Large intestine (tissue), 3 donors: Measurements from ENCODE around the gene ENDOD1. TPM values are rescaled to one million over a fixed set of nuclear protein-coding genes. Genes with fewer than 3 reads are reported as not detected.

ENCODE experiments used
- DNase-seq, 2 donors: peaks; one replicate each; pipeline versions ENCODE4 v3.0.0 to v3.0.0-alpha.2; 2013
- H3K27ac ChIP-seq: one replicate; pipeline ENCODE4 v1.5.1; 2013; ENCODE audit warnings: low read length
- H3K27me3 ChIP-seq: 2 replicates; pipeline ENCODE4 v1.6.1; 2013; ENCODE audit warnings: low read length; ENCODE audit not compliant: control insufficient read depth, insufficient read depth
- H3K36me3 ChIP-seq: 2 replicates; pipeline ENCODE4 v1.6.1; 2013; ENCODE audit warnings: low read length; ENCODE audit not compliant: control insufficient read depth, insufficient read depth
- H3K4me1 ChIP-seq: one replicate; pipeline ENCODE4 v1.6.1; 2013; ENCODE audit warnings: low read length; ENCODE audit not compliant: control insufficient read depth, insufficient read depth
- H3K4me3 ChIP-seq: one replicate; pipeline ENCODE4 v1.5.1; 2013; ENCODE audit warnings: low read length
- H3K9me3 ChIP-seq: one replicate; pipeline ENCODE4 v1.6.1; 2013; ENCODE audit warnings: mild to moderate bottlenecking, low read depth, low read length, moderate library complexity; ENCODE audit not compliant: control insufficient read depth
- WGBS: methylation state at CpG from one replicate; pipeline ENCODE4 v1.1.5; 2013; ENCODE audit warnings: low lambda C conversion rate; ENCODE audit not compliant: insufficient coverage; 5-methylcytosine and 5-hydroxymethylcytosine counted together
- polyA plus RNA-seq: library from polyadenylated mRNA; unstranded; fragments of 120-200 nt; gene quantifications from one replicate; pipeline ENCODE4 v1.2.1, GENCODE V29; 2013

The ENDOD1 gene
- polyA plus RNA-seq, 1 donor: 29.7 TPM

GRCh38 chr11:95149651-95150364 lies 60.2 kb downstream of the ENDOD1 start:
- H3K36me3 ChIP-seq: no peaks in the 10 kb centered on the region
- H3K9me3 ChIP-seq: no peaks in the 10 kb centered on the region
- WGBS: no CpG with 5 or more reads among the region's 23 CpGs
- no peaks in the 10 kb centered on the region for H3K27me3 ChIP-seq
- peaks cover 8% of the 10 kb centered on the region for H3K4me1 ChIP-seq
- peak overlapping the region; percentile 56 for H3K4me3 ChIP-seq
- H3K27ac ChIP-seq: peak overlapping the region; percentile 89
- peak; percentile 74 to 86 for DNase-seq

GRCh38 chr11:95150956-95151684 lies 61.5 kb downstream of the ENDOD1 start:
- no peaks in the 10 kb centered on the region for H3K9me3 ChIP-seq
- no peaks in the 10 kb centered on the region for H3K27me3 ChIP-seq
- WGBS: no CpG with 5 or more reads among the region's 55 CpGs
- H3K27ac ChIP-seq: peak overlapping the region; percentile 89
- peaks cover 8% of the 10 kb centered on the region for H3K4me1 ChIP-seq
- peak overlapping the region; percentile 56 for H3K4me3 ChIP-seq
- no peaks in the 10 kb centered on the region for H3K36me3 ChIP-seq
- peak; percentile 94 to 97 for DNase-seq

GRCh38 chr11:95152876-95153856 lies 63.5 kb downstream of the ENDOD1 start:
- WGBS: 38% methylated on average over 1 of the region's 10 CpGs
- H3K27ac ChIP-seq: no peak overlapping the region

GRCh38 chr11:95153857-95154246 lies 64.2 kb downstream of the ENDOD1 start:
- Histone ChIP-seq H3K27me3 (no peaks in the 10 kb centered on the region), H3K4me3 (no peak overlapping the region), H3K9me3 (no peaks in the 10 kb centered on the region), H3K4me1 (peaks cover 4% of the 10 kb centered on the region), H3K27ac (no peak overlapping the region), H3K36me3 (no peaks in the 10 kb centered on the region)
- no peak for DNase-seq
- 100% methylated on average over 1 of the region's 1 CpG for WGBS

More at GRCh38 chr11:95152876-95153856, 63.5 kb downstream of the ENDOD1 start:
- Histone ChIP-seq H3K4me3 (no peak overlapping the region), H3K27me3 (no peaks in the 10 kb centered on the region), H3K4me1 (peaks cover 4% of the 10 kb centered on the region), H3K9me3 (no peaks in the 10 kb centered on the region), H3K36me3 (no peaks in the 10 kb centered on the region)
- DNase-seq: peak in 1 of 2 donors; percentile 16

GRCh38 chr11:95154514-95154913 lies 64.9 kb downstream of the ENDOD1 start:
- no peak overlapping the region for H3K27ac ChIP-seq
- H3K27me3 ChIP-seq: no peaks in the 10 kb centered on the region
- peaks cover 4% of the 10 kb centered on the region for H3K4me1 ChIP-seq
- no peaks in the 10 kb centered on the region for H3K36me3 ChIP-seq
- no peaks in the 10 kb centered on the region for H3K9me3 ChIP-seq
- DNase-seq: peak; percentile 40 to 43
- H3K4me3 ChIP-seq: no peak overlapping the region

GRCh38 chr11:95155385-95155784 lies 65.7 kb downstream of the ENDOD1 start:
- no peaks in the 10 kb centered on the region for H3K36me3 ChIP-seq
- WGBS: 96% methylated on average over 3 of the region's 4 CpGs

GRCh38 chr11:95156133-95156721 lies 66.6 kb downstream of the ENDOD1 start:
- WGBS: no CpG with 5 or more reads among the region's 5 CpGs
- H3K27ac ChIP-seq: no peak overlapping the region
- no peaks in the 10 kb centered on the region for H3K9me3 ChIP-seq
- H3K4me1 ChIP-seq: no peaks in the 10 kb centered on the region
- H3K27me3 ChIP-seq: no peaks in the 10 kb centered on the region
- no peaks in the 10 kb centered on the region for H3K36me3 ChIP-seq
- no peak overlapping the region for H3K4me3 ChIP-seq
- DNase-seq: no peak

More at GRCh38 chr11:95155385-95155784, 65.7 kb downstream of the ENDOD1 start:
- H3K27me3 ChIP-seq: no peaks in the 10 kb centered on the region
- H3K4me3 ChIP-seq: no peak overlapping the region
- no peak for DNase-seq
- H3K9me3 ChIP-seq: no peaks in the 10 kb centered on the region
- no peaks in the 10 kb centered on the region for H3K4me1 ChIP-seq
- no peak overlapping the region for H3K27ac ChIP-seq

- no peak overlapping the region for H3K27ac ChIP-seq
- 79% methylated on average over 3 of the region's 7 CpGs for WGBS
- DNase-seq: no peak
Observed at GRCh38 chr11:95156916-95157541, 67.4 kb downstream of the ENDOD1 start.

GRCh38 chr11:95157824-95158223 lies 68.2 kb downstream of the ENDOD1 start:
- Histone ChIP-seq H3K27ac (no peak overlapping the region), H3K4me3 (no peak overlapping the region), H3K36me3 (no peaks in the 10 kb centered on the region), H3K9me3 (no peaks in the 10 kb centered on the region), H3K27me3 (no peaks in the 10 kb centered on the region), H3K4me1 (no peaks in the 10 kb centered on the region)
- WGBS: no CpG with 5 or more reads among the region's 1 CpG
- DNase-seq: peak; percentile 21 to 43

More at GRCh38 chr11:95156916-95157541, 67.4 kb downstream of the ENDOD1 start:
- Histone ChIP-seq H3K9me3 (no peaks in the 10 kb centered on the region), H3K4me1 (no peaks in the 10 kb centered on the region), H3K36me3 (no peaks in the 10 kb centered on the region), H3K4me3 (no peak overlapping the region), H3K27me3 (no peaks in the 10 kb centered on the region)
